Karpas-422 (cell line): Measurements from ENCODE around the gene SKIL. TPM values are rescaled to one million over a fixed set of nuclear protein-coding genes. Genes with fewer than 3 reads are reported as not detected.

Source experiments
- DNase-seq: peaks from one replicate; pipeline ENCODE4 v3.0.0-alpha.2; 2015
- H2AFZ ChIP-seq: fragments of 200-600 bp; sonication (generic); 2 replicates; pipeline ENCODE4 v1.6.1; 2014; ENCODE audit warnings: antibody characterized with exemption, low read length, mixed read lengths
- H3K27ac ChIP-seq: fragments of 200-600 bp; sonication (generic); 2 replicates; pipeline ENCODE4 v1.5.1; 2014; ENCODE audit warnings: mild to moderate bottlenecking, low read length, moderate library complexity
- H3K27me3 ChIP-seq: fragments of 200-600 bp; sonication (generic); 2 replicates; pipeline ENCODE4 v1.6.1; 2014; ENCODE audit warnings: low read length, mixed read lengths
- H3K36me3 ChIP-seq: fragments of 200-600 bp; sonication (generic); 2 replicates; pipeline ENCODE4 v1.6.1; 2014; ENCODE audit warnings: low read length, mixed read lengths; ENCODE audit not compliant: insufficient read depth
- H3K4me1 ChIP-seq: fragments of 200-600 bp; sonication (generic); 2 replicates; pipeline ENCODE4 v1.6.1; 2014; ENCODE audit warnings: mild to moderate bottlenecking, low read length, mixed read lengths
- H3K4me2 ChIP-seq: fragments of 200-600 bp; sonication (generic); 2 replicates; pipeline ENCODE4 v1.6.1; 2014; ENCODE audit warnings: low read length, low read depth, mild to moderate bottlenecking; ENCODE audit not compliant: poor library complexity, severe bottlenecking
- H3K4me3 ChIP-seq: fragments of 200-600 bp; sonication (generic); 2 replicates; pipeline ENCODE4 v1.5.1; 2014; ENCODE audit warnings: mild to moderate bottlenecking, antibody characterized with exemption, low read length, mixed read lengths
- H3K79me2 ChIP-seq: fragments of 200-600 bp; sonication (generic); 2 replicates; pipeline ENCODE4 v1.6.1; 2014; ENCODE audit warnings: mild to moderate bottlenecking, low read length, mixed read lengths
- H3K9ac ChIP-seq: fragments of 200-600 bp; sonication (generic); 2 replicates; pipeline ENCODE4 v1.6.0; 2014; ENCODE audit warnings: low read length
- H3K9me2 ChIP-seq: fragments of 200-600 bp; sonication (generic), shearing (Covaris generic); replicated peaks from 2 replicates; pipeline ENCODE4 v1.6.0; 2014; ENCODE audit warnings: mild to moderate bottlenecking, low read length, moderate library complexity; ENCODE audit not compliant: insufficient read depth
- H3K9me3 ChIP-seq: fragments of 300-700, 200-600 bp; sonication (generic); 2 replicates; pipeline ENCODE4 v1.6.1; 2014; ENCODE audit warnings: low read length, mixed read lengths
- H4K20me1 ChIP-seq: fragments of 200-600 bp; sonication (generic); 2 replicates; pipeline ENCODE4 v1.6.1; 2014; ENCODE audit warnings: mild to moderate bottlenecking, antibody characterized with exemption, low read length, low read depth; ENCODE audit not compliant: insufficient read depth
- total RNA-seq: library from RNA; depleted of rRNA; stranded (reverse); fragments of >200 nt; shearing (Covaris generic); gene quantifications from 2 replicates; pipeline ENCODE4 v1.2.3, GENCODE V29; 2014; ENCODE audit warnings: low replicate concordance

Gene SKIL
- total RNA-seq, 1 experiment from 2014 or later = 49.5 TPM

GRCh38 chr3:170419557-170420087 is 62.1 kb downstream of the SKIL start:
- Histone ChIP-seq H3K36me3 (no peaks in the 10 kb centered on the region), H3K4me2 (no peak overlapping the region), H3K9me3 (no peaks in the 10 kb centered on the region), H3K9me2 (no peaks in the 10 kb centered on the region), H2AFZ (no peak overlapping the region), H3K27ac (no peak overlapping the region), H4K20me1 (no peaks in the 10 kb centered on the region), H3K9ac (no peak overlapping the region), H3K4me1 (no peaks in the 10 kb centered on the region), H3K79me2 (no peaks in the 10 kb centered on the region), H3K4me3 (no peak overlapping the region), H3K27me3 (no peaks in the 10 kb centered on the region)
- no peak for DNase-seq

GRCh38 chr3:170420307-170420821 is 62.8 kb downstream of the SKIL start:
- H3K9me3 ChIP-seq = no peaks in the 10 kb centered on the region
- no peak overlapping the region for H2AFZ ChIP-seq
- no peaks in the 10 kb centered on the region for H3K27me3 ChIP-seq
- no peak overlapping the region for H3K9ac ChIP-seq
- DNase-seq = no peak
- no peaks in the 10 kb centered on the region for H3K36me3 ChIP-seq
- no peaks in the 10 kb centered on the region for H3K4me1 ChIP-seq
- H3K79me2 ChIP-seq = no peaks in the 10 kb centered on the region
- no peaks in the 10 kb centered on the region for H4K20me1 ChIP-seq
- H3K9me2 ChIP-seq = no peaks in the 10 kb centered on the region
- H3K27ac ChIP-seq = no peak overlapping the region
- H3K4me2 ChIP-seq = no peak overlapping the region
- H3K4me3 ChIP-seq = no peak overlapping the region

- H3K9me3 ChIP-seq = no peaks in the 10 kb centered on the region
- no peaks in the 10 kb centered on the region for H3K79me2 ChIP-seq
- no peak for DNase-seq
- H3K36me3 ChIP-seq = no peaks in the 10 kb centered on the region
- no peak overlapping the region for H3K4me2 ChIP-seq
- no peaks in the 10 kb centered on the region for H4K20me1 ChIP-seq
- H2AFZ ChIP-seq = no peak overlapping the region
- no peaks in the 10 kb centered on the region for H3K27me3 ChIP-seq
- H3K9ac ChIP-seq = no peak overlapping the region
- H3K4me1 ChIP-seq = no peaks in the 10 kb centered on the region
- no peak overlapping the region for H3K4me3 ChIP-seq
- no peak overlapping the region for H3K27ac ChIP-seq
- H3K9me2 ChIP-seq = no peaks in the 10 kb centered on the region
Observed at GRCh38 chr3:170421111-170421641, 63.7 kb downstream of the SKIL start.

- H3K4me1 ChIP-seq = no peaks in the 10 kb centered on the region
- H4K20me1 ChIP-seq = no peaks in the 10 kb centered on the region
- H3K79me2 ChIP-seq = no peaks in the 10 kb centered on the region
- DNase-seq = no peak
- no peak overlapping the region for H3K4me2 ChIP-seq
- H2AFZ ChIP-seq = no peak overlapping the region
- no peaks in the 10 kb centered on the region for H3K27me3 ChIP-seq
- no peak overlapping the region for H3K9ac ChIP-seq
- no peak overlapping the region for H3K27ac ChIP-seq
- H3K4me3 ChIP-seq = no peak overlapping the region
- H3K9me2 ChIP-seq = no peaks in the 10 kb centered on the region
- no peaks in the 10 kb centered on the region for H3K36me3 ChIP-seq
- no peaks in the 10 kb centered on the region for H3K9me3 ChIP-seq
Observed at GRCh38 chr3:170421758-170422157, 64.2 kb downstream of the SKIL start.

GRCh38 chr3:170423001-170423615 is 65.6 kb downstream of the SKIL start:
- Histone ChIP-seq H3K27me3 (no peaks in the 10 kb centered on the region), H2AFZ (no peak overlapping the region), H3K9ac (no peak overlapping the region), H3K9me3 (no peaks in the 10 kb centered on the region), H3K4me3 (no peak overlapping the region), H3K9me2 (no peaks in the 10 kb centered on the region), H3K79me2 (no peaks in the 10 kb centered on the region), H3K4me2 (no peak overlapping the region), H3K4me1 (no peaks in the 10 kb centered on the region), H3K36me3 (no peaks in the 10 kb centered on the region), H4K20me1 (no peaks in the 10 kb centered on the region), H3K27ac (no peak overlapping the region)
- DNase-seq = no peak

GRCh38 chr3:170424879-170425278 is 67.4 kb downstream of the SKIL start:
- Histone ChIP-seq H3K4me1 (no peaks in the 10 kb centered on the region), H3K27me3 (no peaks in the 10 kb centered on the region), H3K9ac (no peak overlapping the region), H3K9me3 (no peaks in the 10 kb centered on the region), H3K4me3 (no peak overlapping the region), H3K36me3 (no peaks in the 10 kb centered on the region), H3K4me2 (no peak overlapping the region), H3K79me2 (no peaks in the 10 kb centered on the region), H2AFZ (no peak overlapping the region), H3K27ac (no peak overlapping the region), H3K9me2 (no peaks in the 10 kb centered on the region), H4K20me1 (no peaks in the 10 kb centered on the region)
- no peak for DNase-seq

- Histone ChIP-seq H3K36me3 (no peaks in the 10 kb centered on the region), H3K4me1 (no peaks in the 10 kb centered on the region), H2AFZ (no peak overlapping the region), H3K27ac (no peak overlapping the region), H3K27me3 (no peaks in the 10 kb centered on the region), H3K9me3 (no peaks in the 10 kb centered on the region), H3K4me2 (no peak overlapping the region), H4K20me1 (no peaks in the 10 kb centered on the region), H3K9me2 (no peaks in the 10 kb centered on the region), H3K4me3 (no peak overlapping the region), H3K79me2 (no peaks in the 10 kb centered on the region), H3K9ac (no peak overlapping the region)
- no peak for DNase-seq
Observed at GRCh38 chr3:170425491-170426239, 68.2 kb downstream of the SKIL start.

- Histone ChIP-seq H3K79me2 (no peaks in the 10 kb centered on the region), H3K9me2 (no peaks in the 10 kb centered on the region), H2AFZ (no peak overlapping the region), H4K20me1 (no peaks in the 10 kb centered on the region), H3K27ac (no peak overlapping the region), H3K9ac (no peak overlapping the region), H3K9me3 (no peaks in the 10 kb centered on the region), H3K4me2 (no peak overlapping the region), H3K4me3 (no peak overlapping the region), H3K36me3 (no peaks in the 10 kb centered on the region), H3K4me1 (no peaks in the 10 kb centered on the region), H3K27me3 (no peaks in the 10 kb centered on the region)
- DNase-seq = no peak
Observed at GRCh38 chr3:170426240-170426797, 68.8 kb downstream of the SKIL start.
